Measurements from ENCODE around the gene CACTIN.

- TF ChIP-seq, protein P1, sequence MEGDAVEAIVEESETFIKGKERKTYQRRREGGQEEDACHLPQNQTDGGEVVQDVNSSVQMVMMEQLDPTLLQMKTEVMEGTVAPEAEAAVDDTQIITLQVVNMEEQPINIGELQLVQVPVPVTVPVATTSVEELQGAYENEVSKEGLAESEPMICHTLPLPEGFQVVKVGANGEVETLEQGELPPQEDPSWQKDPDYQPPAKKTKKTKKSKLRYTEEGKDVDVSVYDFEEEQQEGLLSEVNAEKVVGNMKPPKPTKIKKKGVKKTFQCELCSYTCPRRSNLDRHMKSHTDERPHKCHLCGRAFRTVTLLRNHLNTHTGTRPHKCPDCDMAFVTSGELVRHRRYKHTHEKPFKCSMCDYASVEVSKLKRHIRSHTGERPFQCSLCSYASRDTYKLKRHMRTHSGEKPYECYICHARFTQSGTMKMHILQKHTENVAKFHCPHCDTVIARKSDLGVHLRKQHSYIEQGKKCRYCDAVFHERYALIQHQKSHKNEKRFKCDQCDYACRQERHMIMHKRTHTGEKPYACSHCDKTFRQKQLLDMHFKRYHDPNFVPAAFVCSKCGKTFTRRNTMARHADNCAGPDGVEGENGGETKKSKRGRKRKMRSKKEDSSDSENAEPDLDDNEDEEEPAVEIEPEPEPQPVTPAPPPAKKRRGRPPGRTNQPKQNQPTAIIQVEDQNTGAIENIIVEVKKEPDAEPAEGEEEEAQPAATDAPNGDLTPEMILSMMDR (optimal IDR thresholded peaks at IDR 0.05 in 1 of 3, IDR thresholded peaks at IDR 0.05 in 1 of 3, conservative IDR thresholded peaks at IDR 0.05 in 1 of 3; ENCODE audit: extremely low read depth in 1 of 3, insufficient read depth in 2 of 3, low read length in 3 of 3): no peak
- TF ChIP-seq EZH2 (IDR thresholded peaks at IDR 0.05; ENCODE audit: low read length): no peak
Measured at GRCh38 chr19:3565139-3565538, 61.5 kb downstream of the CACTIN start.
